Aorta (tissue), 5 donors: ENCODE data around the gene PEAR1. TPM values are rescaled to one million over a fixed set of nuclear protein-coding genes. Genes with fewer than 3 reads are reported as not detected.
A peak's percentile ranks its signal among the peaks of the same experiment; 100 is the strongest.

Experiments
- ATAC-seq: fragments of 200-7000 bp; cut with Tn5 transposase; one replicate; pipeline ENCODE4 v1.9.1; 2022; ENCODE audit warnings: moderate library complexity; ENCODE audit not compliant: low FRiP score
- DNase-seq, 2 donors: peaks; one replicate each; pipeline ENCODE4 v3.0.0-alpha.2; 2020
- H3K27ac ChIP-seq, 2 donors: one replicate each; pipeline ENCODE4 v1.5.1; 2013; ENCODE audit warnings: low read length in 2 of 2, mild to moderate bottlenecking in 2 of 2, moderate library complexity in 2 of 2, control low read depth in 1 of 2, inconsistent platforms in 1 of 2, low read depth in 1 of 2
- H3K27me3 ChIP-seq, 2 donors: one replicate each; pipeline ENCODE4 v1.6.1; 2013; ENCODE audit warnings: control low read depth in 1 of 2, low read length in 1 of 2, mild to moderate bottlenecking in 1 of 2, moderate library complexity in 1 of 2; ENCODE audit not compliant: insufficient read depth in 2 of 2, control insufficient read depth in 1 of 2
- H3K36me3 ChIP-seq, 2 donors: one replicate each; pipeline ENCODE4 v1.6.1; 2013; ENCODE audit warnings: control low read depth in 1 of 2, low read length in 1 of 2, mild to moderate bottlenecking in 1 of 2; ENCODE audit not compliant: insufficient read depth in 2 of 2, control insufficient read depth in 1 of 2
- H3K4me1 ChIP-seq, 2 donors: one replicate each; pipeline ENCODE4 v1.6.1; 2013; ENCODE audit warnings: low read length in 2 of 2, control low read depth in 1 of 2, mild to moderate bottlenecking in 1 of 2, moderate library complexity in 1 of 2; ENCODE audit not compliant: insufficient read depth in 2 of 2, control insufficient read depth in 1 of 2
- H3K4me3 ChIP-seq, 2 donors: one replicate each; pipeline ENCODE4 v1.5.1; 2013; ENCODE audit warnings: low read length in 2 of 2, control low read depth in 1 of 2, mild to moderate bottlenecking in 1 of 2
- H3K9me3 ChIP-seq: one replicate; pipeline ENCODE4 v1.6.1; 2013; ENCODE audit warnings: mild to moderate bottlenecking, low read length; ENCODE audit not compliant: control insufficient read depth
- WGBS, 2 donors: extraction: QIAGEN DNeasy Blood & Tissue Kit; methylation state at CpG; one replicate each; pipeline ENCODE4 v1.1.7; 2013; 5-methylcytosine and 5-hydroxymethylcytosine counted together
- intact Hi-C, 2 donors: fragments of 100-400 bp; cut with DNase I; formaldehyde crosslinking; loops; one replicate each; pipeline versions ENCODE4 v1.14.2 to v1.15.0; 2022
- polyA plus RNA-seq, 2 donors: library from polyadenylated mRNA; stranded (reverse); fragments of 200-250 nt; gene quantifications; one replicate each; pipeline ENCODE4 v1.2.3, GENCODE V29; 2013
- total RNA-seq, 2 donors: library from RNA; stranded (reverse); fragmentation: NEBNext Ultra II Directional; extraction: Animal tissue kit (Norgen Biotek cat#: 25700); gene quantifications; one replicate each; pipeline ENCODE4 v1.2.1, GENCODE V29; 2021
- donor health status: healthy with polysubstance abuse.
- donor health status: Bipolar disorder and iron deficiency.
- donor health status: DM: no; HTN: no; CAD: no.
- donor health status: DM: no; HTN: no; CAD: no.
- donor health status: DM: yes; HTN: yes; CAD: no.

Gene PEAR1
- total and polyA plus RNA-seq, 4 donors, result 5.6 to 46.6 (median 25.1) TPM

GRCh38 chr1:156874572-156875340 is 18.8 kb upstream of the PEAR1 start:
- Histone ChIP-seq H3K4me1 (no peaks in the 10 kb centered on the region), H3K4me3 (no peak overlapping the region), H3K27ac (no peak overlapping the region), H3K27me3 (no peaks in the 10 kb centered on the region), H3K9me3 (no peaks in the 10 kb centered on the region), H3K36me3 (no peaks in the 10 kb centered on the region)
- 82 to 86% methylated on average over 16 of the region's 16 CpGs for WGBS, 2 donors
- ATAC-seq (no peak), DNase-seq (no peak)
- intact Hi-C loops, result no loop called here

- WGBS, 2 donors, result 74 to 83% methylated on average over 5 of the region's 5 CpGs
- DNase-seq (no peak), ATAC-seq (peak; percentile 13)
- H3K27me3 ChIP-seq, result no peaks in the 10 kb centered on the region
- no peaks in the 10 kb centered on the region for H3K36me3 ChIP-seq
- H3K9me3 ChIP-seq, result no peaks in the 10 kb centered on the region
- no peak overlapping the region for H3K27ac ChIP-seq
- H3K4me1 ChIP-seq, result no peaks in the 10 kb centered on the region
- intact Hi-C loops, result no loop called here
- no peak overlapping the region for H3K4me3 ChIP-seq
Measured at GRCh38 chr1:156875341-156875615, 18.2 kb upstream of the PEAR1 start.

GRCh38 chr1:156876281-156876680 is 17.2 kb upstream of the PEAR1 start:
- Histone ChIP-seq H3K9me3 (no peaks in the 10 kb centered on the region), H3K4me3 (no peak overlapping the region), H3K27ac (no peak overlapping the region), H3K27me3 (no peaks in the 10 kb centered on the region), H3K4me1 (no peaks in the 10 kb centered on the region), H3K36me3 (no peaks in the 10 kb centered on the region)
- WGBS, 2 donors, result 27 to 32% methylated on average over 21 of the region's 21 CpGs
- ATAC-seq, result no peak
- DNase-seq, result no peak
- intact Hi-C loops, result no loop called here

- Histone ChIP-seq H3K36me3 (no peaks in the 10 kb centered on the region), H3K4me1 (no peaks in the 10 kb centered on the region), H3K27me3 (no peaks in the 10 kb centered on the region), H3K9me3 (no peaks in the 10 kb centered on the region), H3K4me3 (no peak overlapping the region), H3K27ac (no peak overlapping the region)
- no peak for ATAC-seq
- intact Hi-C loops, result no loop called here
- DNase-seq, result no peak
- 86 to 89% methylated on average over 5 of the region's 5 CpGs for WGBS, 2 donors
Measured at GRCh38 chr1:156877433-156878170, 15.9 kb upstream of the PEAR1 start.

GRCh38 chr1:156879876-156880275 is 13.6 kb upstream of the PEAR1 start:
- 90 to 93% methylated on average over 21 of the region's 21 CpGs for WGBS, 2 donors
- intact Hi-C loops, result loop anchor here in 1 of 2 donors (10.0 kb wide), 1 partner anchor 185 kb away; no protein-coding TSS in a partner anchor
- no peaks in the 10 kb centered on the region for H3K27me3 ChIP-seq

GRCh38 chr1:156880473-156880872 is 13.0 kb upstream of the PEAR1 start:
- intact Hi-C loops, result loop anchor here in 1 of 2 donors (10.0 kb wide), 1 partner anchor 186 kb away; no protein-coding TSS in a partner anchor
- ATAC-seq (no peak), DNase-seq (no peak)
- no peaks in the 10 kb centered on the region for H3K36me3 ChIP-seq
- H3K27ac ChIP-seq, result no peak overlapping the region
- no peaks in the 10 kb centered on the region for H3K4me1 ChIP-seq
- no peak overlapping the region for H3K4me3 ChIP-seq
- 78 to 85% methylated on average over 5 of the region's 5 CpGs for WGBS, 2 donors
- no peaks in the 10 kb centered on the region for H3K27me3 ChIP-seq
- H3K9me3 ChIP-seq, result no peaks in the 10 kb centered on the region

More at GRCh38 chr1:156879876-156880275, 13.6 kb upstream of the PEAR1 start:
- Histone ChIP-seq H3K36me3 (no peaks in the 10 kb centered on the region), H3K27ac (no peak overlapping the region), H3K4me3 (no peak overlapping the region), H3K4me1 (no peaks in the 10 kb centered on the region), H3K9me3 (no peaks in the 10 kb centered on the region)
- no peak for DNase-seq
- no peak for ATAC-seq

GRCh38 chr1:156881101-156881500 is 12.4 kb upstream of the PEAR1 start:
- H3K27me3 ChIP-seq, result no peaks in the 10 kb centered on the region
- H3K9me3 ChIP-seq, result no peaks in the 10 kb centered on the region
- intact Hi-C loops, result loop anchor here in 1 of 2 donors (10.0 kb wide), 1 partner anchor 186 kb away; no protein-coding TSS in a partner anchor
- no peaks in the 10 kb centered on the region for H3K4me1 ChIP-seq
- DNase-seq (no peak), ATAC-seq (no peak)
- H3K4me3 ChIP-seq, result no peak overlapping the region
- no peaks in the 10 kb centered on the region for H3K36me3 ChIP-seq
- H3K27ac ChIP-seq, result no peak overlapping the region
- WGBS, 2 donors, result 63 to 68% methylated on average over 10 of the region's 10 CpGs

- no peaks in the 10 kb centered on the region for H3K9me3 ChIP-seq
- H3K4me3 ChIP-seq, result no peak overlapping the region
- intact Hi-C loops, result loop anchor here in 1 of 2 donors (10.0 kb wide), 1 partner anchor 187 kb away; no protein-coding TSS in a partner anchor
- 77 to 78% methylated on average over 4 of the region's 4 CpGs for WGBS, 2 donors
- ATAC-seq, result no peak
- no peaks in the 10 kb centered on the region for H3K36me3 ChIP-seq
- no peaks in the 10 kb centered on the region for H3K27me3 ChIP-seq
- DNase-seq, result no peak
- no peaks in the 10 kb centered on the region for H3K4me1 ChIP-seq
- H3K27ac ChIP-seq, result no peak overlapping the region
Measured at GRCh38 chr1:156881663-156882062, 11.9 kb upstream of the PEAR1 start.
